Left cardiac atrium (tissue), 2 donors: ENCODE results near the gene ISM2. TPM values are rescaled to one million over a fixed set of nuclear protein-coding genes. Genes with fewer than 3 reads are reported as not detected.

Experiments used
- total RNA-seq, 2 donors: library from RNA; stranded (reverse); fragmentation: NEBNext Ultra II Directional; extraction: Animal tissue kit (Norgen Biotek cat#: 25700); gene quantifications; one replicate each; pipeline ENCODE4 v1.2.1, GENCODE V29; 2021
- donor health status: DM: no; HTN: yes; CAD: no; lungs with severe emphysema.
- donor health status: DM: yes; HTN: yes; CAD: no.

ISM2 gene
- total RNA-seq, 2 donors from 2014 or later = 0.21 to 0.47 TPM

Other genes with a start within 250 kb of the ISM2 start
- not detected for gene NGB, start 227.6 kb downstream of the ISM2 start, total RNA-seq
- gene POMT2, start 177.9 kb downstream of the ISM2 start, total RNA-seq = 10 to 100 TPM; 20.8 to 25.5 TPM
- 1 to 10 TPM; 6.5 to 7.9 TPM for gene GSTZ1, start 177.8 kb downstream of the ISM2 start, total RNA-seq
- gene TMED8, start 121.7 kb downstream of the ISM2 start, total RNA-seq = 1 to 10 TPM; 5.9 to 6.7 TPM
- under 1 TPM in 1 of 2 donors, not detected in 1; 0.52 TPM for gene SAMD15, start 121.4 kb downstream of the ISM2 start, total RNA-seq
- gene NOXRED1, start 75.3 kb downstream of the ISM2 start, total RNA-seq = under 1 TPM in 1 of 2 donors, not detected in 1; 0.34 TPM
- 10 to 100 TPM in 1 of 2 donors, 1 to 10 TPM in 1; 9.1 to 11.7 TPM for gene VIPAS39, start 41.2 kb downstream of the ISM2 start, total RNA-seq
- gene AHSA1, start 40.7 kb downstream of the ISM2 start, total RNA-seq = 100 to 1,000 TPM; 109 to 173 TPM
- gene SPTLC2, start 117.8 kb upstream of the ISM2 start, total RNA-seq = 10 to 100 TPM; 16.1 to 18.4 TPM
- 10 to 100 TPM in 1 of 2 donors, 1 to 10 TPM in 1; 9.8 to 10.6 TPM for gene ALKBH1, start 209.2 kb upstream of the ISM2 start, total RNA-seq
- gene SLIRP, start 209.3 kb upstream of the ISM2 start, total RNA-seq = 100 to 1,000 TPM; 144 to 164 TPM